ENCODE results near the gene NDUFA5.

The NDUFA5 gene

GRCh38 chr7:123500878-123501489 is 56.6 kb downstream of the NDUFA5 start:
- no peak for DNase-seq

- DNase-seq = no peak
Observed at GRCh38 chr7:123499211-123499970, 58.2 kb downstream of the NDUFA5 start.

- DNase-seq = no peak
Observed at GRCh38 chr7:123498601-123499000, 59.0 kb downstream of the NDUFA5 start.

DNA sequence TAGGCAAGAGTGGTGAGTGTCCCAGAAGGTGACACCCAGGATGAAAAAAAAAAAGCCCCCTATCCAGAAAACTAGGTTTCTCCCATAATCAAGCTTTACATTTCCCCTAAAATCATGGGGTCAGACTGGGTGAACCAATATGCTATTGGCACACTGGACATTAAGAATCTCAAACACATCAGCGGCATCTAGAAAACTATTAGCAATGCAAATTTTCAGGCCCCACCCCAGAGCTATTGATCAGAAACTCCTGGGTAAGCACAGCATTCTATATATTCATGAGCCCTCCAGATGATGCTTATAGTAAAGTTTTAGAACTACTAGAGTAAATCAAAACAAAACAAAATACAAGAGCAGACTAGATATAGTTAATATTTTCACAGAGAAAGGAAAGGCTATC is 59.6 kb downstream of the NDUFA5 start:
- no peak for DNase-seq

GRCh38 chr7:123494193-123494796 is 63.3 kb downstream of the NDUFA5 start:
- DNase-seq = peak; percentile 40

DNA sequence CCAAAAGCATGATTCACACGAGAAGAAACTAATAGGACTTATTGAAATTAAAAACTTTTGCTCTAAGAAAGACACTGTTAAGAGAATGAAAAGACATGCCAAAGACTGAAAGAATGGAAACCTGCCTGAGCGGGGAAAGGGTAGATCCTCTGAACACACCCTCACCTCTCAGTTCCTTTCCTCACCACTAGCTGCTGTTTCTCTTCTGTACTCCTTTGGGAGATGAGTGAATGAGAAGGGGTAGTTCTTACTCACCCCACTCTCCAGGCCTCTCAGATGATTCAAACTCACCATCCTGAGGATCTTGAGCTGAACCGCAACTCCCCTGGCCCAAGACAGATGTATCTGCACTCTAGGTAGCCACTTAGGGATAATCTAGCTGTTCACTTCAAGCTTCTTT is 65.1 kb downstream of the NDUFA5 start:
- DNase-seq = no peak

Data from NCI-H1105 (cell line).